ENCODE data around the gene RNF41. TPM values are rescaled to one million over a fixed set of nuclear protein-coding genes. Genes with fewer than 3 reads are reported as not detected.

Gene RNF41
- total and polyA plus RNA-seq, 2 of the 13 experiments (the other 11 are each of a cell fraction or from before 2014, with no cell fraction given): 27.1 to 39.4 TPM

- TF ChIP-seq ZNF333 (CRISPR knock-in tag; IDR thresholded peaks at IDR 0.05; ENCODE audit: borderline replicate concordance) (peak; percentile 90; the same call in 1 of the 2 replicates), ZNF503 (CRISPR knock-in tag; IDR thresholded peaks at IDR 0.05) (no peak), THAP9 (CRISPR knock-in tag; IDR thresholded peaks at IDR 0.05; ENCODE audit: borderline replicate concordance) (no peak), TOPORS (CRISPR knock-in tag; IDR thresholded peaks at IDR 0.05) (no peak), POLR2G (IDR thresholded peaks at IDR 0.05; ENCODE audit: low read depth, low read length) (peak; percentile 61; the same call in 1 of the 2 replicates), TSC22D2 (CRISPR knock-in tag; IDR thresholded peaks at IDR 0.05; ENCODE audit: borderline replicate concordance) (no peak), MLX (CRISPR knock-in tag; IDR thresholded peaks at IDR 0.05) (no peak), PRDM10 (CRISPR knock-in tag; IDR thresholded peaks at IDR 0.05; ENCODE audit: low read depth) (no peak), TAF15 (IDR thresholded peaks at IDR 0.05; ENCODE audit: low read depth, low read length, poor library complexity, severe bottlenecking) (no peak), ZNF235 (CRISPR knock-in tag; IDR thresholded peaks at IDR 0.05; ENCODE audit: borderline replicate concordance) (peak; percentile 59; the same call in 1 of the 2 replicates), ZNF18 (CRISPR knock-in tag; IDR thresholded peaks at IDR 0.05; ENCODE audit: insufficient replicate concordance) (no peak), ZNF468 (CRISPR knock-in tag; IDR thresholded peaks at IDR 0.05) (0 out of 2 replicates have a peak, but pooled peaks have one; percentile 26)
Observed at GRCh38 chr12:56258068-56258819, 36.5 kb upstream of the RNF41 start, which contains the start of gene ANKRD52 (continued).

Data from HepG2 (cell line).